Psoas muscle (tissue), 8 donors: ENCODE results near the gene ZNF544. TPM values are rescaled to one million over a fixed set of nuclear protein-coding genes. Genes with fewer than 3 reads are reported as not detected.

Experiments
- ATAC-seq, 4 donors: fragments of 200-7000 bp; cut with Tn5 transposase; one replicate each; pipeline ENCODE4 v1.9.1; 2020; ENCODE audit warnings: moderate library complexity in 3 of 4, mild to moderate bottlenecking in 2 of 4
- DNase-seq, 2 donors: peaks; one replicate each; pipeline ENCODE4 v3.0.0-alpha.2; 2020
- H3K27ac ChIP-seq: fragments of 200-600 bp; one replicate; pipeline ENCODE4 v1.8.0; 2022
- H3K27me3 ChIP-seq, 3 donors: fragments of 200-600 bp in 1 of 3; one replicate each; pipeline versions ENCODE4 v1.6.1 to v1.8.0; 2013 to 2022; ENCODE audit warnings: low read length in 2 of 3, mild to moderate bottlenecking in 2 of 3, moderate library complexity in 1 of 3; ENCODE audit not compliant: insufficient read depth in 3 of 3
- H3K36me3 ChIP-seq, 2 donors: fragments of 200-600 bp in 1 of 2; one replicate each; pipeline versions ENCODE4 v1.6.1 to v1.8.0; 2013 to 2022; ENCODE audit warnings: low read depth in 1 of 2, mild to moderate bottlenecking in 1 of 2, moderate library complexity in 1 of 2; ENCODE audit not compliant: insufficient read depth in 1 of 2
- H3K4me1 ChIP-seq: fragments of 200-600 bp; one replicate; pipeline ENCODE4 v1.8.0; 2022
- H3K4me3 ChIP-seq: fragments of 200-600 bp; one replicate; pipeline ENCODE4 v1.8.0; 2022; ENCODE audit warnings: mild to moderate bottlenecking
- H3K9me3 ChIP-seq: fragments of 200-600 bp; one replicate; pipeline ENCODE4 v1.8.0; 2022
- WGBS, 3 donors: extraction: QIAGEN DNeasy Blood & Tissue Kit; methylation state at CpG; one replicate each; pipeline versions ENCODE4 v1.1.6 to v1.1.7; 2013; 5-methylcytosine and 5-hydroxymethylcytosine counted together
- intact Hi-C, 2 donors: fragments of 100-400 bp; cut with DNase I; formaldehyde crosslinking; loops; one replicate each; pipeline versions ENCODE4 v1.11.0 to v1.14.2; 2022
- polyA plus RNA-seq, 3 donors: library from polyadenylated mRNA; stranded (reverse); fragments of 200-250 nt; gene quantifications; one replicate each; pipeline ENCODE4 v1.2.3, GENCODE V29; 2013
- total RNA-seq, 4 donors: library from RNA; stranded (reverse); fragmentation: NEBNext Ultra II Directional in 2 of 4; extraction: Animal tissue kit (Norgen Biotek cat#: 25700) in 2 of 4; gene quantifications; one replicate each; pipeline versions ENCODE4 v1.2.1 to v1.2.4, GENCODE V29; 2021 to 2023
- TF ChIP-seq, protein P1 (sequence below): fragments of 200-600 bp; IDR thresholded peaks from one replicate; pipeline ENCODE4 v1.8.0; 2022; ENCODE audit warnings: antibody characterized with exemption
- donor health status: healthy with polysubstance abuse.
- donor health status: DM: no; HTN: no; CAD: no; lungs with moderate emphysema.
- donor health status: Bipolar disorder and iron deficiency.
- donor health status: healthy.
- donor health status: DM: yes; HTN: yes; CAD: no.
- donor health status: DM: no; HTN: no; CAD: no.
- donor health status: DM: no; HTN: no; CAD: no.
- donor health status: DM: yes; HTN: yes; CAD: no.

Gene ZNF544
- total and polyA plus RNA-seq, 7 donors = 2.4 to 15.3 (median 5.1) TPM

DNA sequence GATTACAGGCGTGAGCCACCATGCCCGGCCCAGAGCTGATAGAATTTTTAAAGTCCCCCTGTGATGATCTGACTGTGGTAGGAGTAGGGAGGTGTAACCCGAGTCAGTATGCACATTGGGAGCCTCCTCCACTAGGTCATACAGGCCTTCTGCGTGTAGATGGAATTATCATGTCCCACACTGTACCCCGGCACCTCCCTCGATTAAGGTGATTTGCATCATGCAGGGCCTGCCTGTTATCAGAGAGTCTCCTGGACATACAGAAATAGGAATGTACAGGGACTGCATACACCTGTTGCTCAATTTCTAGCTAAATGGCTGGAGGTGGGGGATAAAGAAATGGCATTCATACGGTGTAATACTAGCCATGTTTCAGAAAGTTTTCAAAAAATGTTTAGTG lies 75.5 kb downstream of the ZNF544 start:
- intact Hi-C loops = no loop called here
- Histone ChIP-seq H3K9me3 (peaks cover 18% of the 10 kb centered on the region), H3K4me3 (peak overlapping the region; percentile 89), H3K27me3 (peaks cover 0 to 1% (median 0%) of the 10 kb centered on the region in 3 donors), H3K36me3 (peaks cover 2 to 40% of the 10 kb centered on the region in 2 donors), H3K27ac (peak overlapping the region; percentile 93), H3K4me1 (peaks cover 9% of the 10 kb centered on the region)
- DNase-seq = no peak
- no peak for ATAC-seq
- WGBS, 3 donors = 82 to 83% (median 83%) methylated on average over 7 of the region's 7 CpGs
- TF ChIP-seq, protein P1, sequence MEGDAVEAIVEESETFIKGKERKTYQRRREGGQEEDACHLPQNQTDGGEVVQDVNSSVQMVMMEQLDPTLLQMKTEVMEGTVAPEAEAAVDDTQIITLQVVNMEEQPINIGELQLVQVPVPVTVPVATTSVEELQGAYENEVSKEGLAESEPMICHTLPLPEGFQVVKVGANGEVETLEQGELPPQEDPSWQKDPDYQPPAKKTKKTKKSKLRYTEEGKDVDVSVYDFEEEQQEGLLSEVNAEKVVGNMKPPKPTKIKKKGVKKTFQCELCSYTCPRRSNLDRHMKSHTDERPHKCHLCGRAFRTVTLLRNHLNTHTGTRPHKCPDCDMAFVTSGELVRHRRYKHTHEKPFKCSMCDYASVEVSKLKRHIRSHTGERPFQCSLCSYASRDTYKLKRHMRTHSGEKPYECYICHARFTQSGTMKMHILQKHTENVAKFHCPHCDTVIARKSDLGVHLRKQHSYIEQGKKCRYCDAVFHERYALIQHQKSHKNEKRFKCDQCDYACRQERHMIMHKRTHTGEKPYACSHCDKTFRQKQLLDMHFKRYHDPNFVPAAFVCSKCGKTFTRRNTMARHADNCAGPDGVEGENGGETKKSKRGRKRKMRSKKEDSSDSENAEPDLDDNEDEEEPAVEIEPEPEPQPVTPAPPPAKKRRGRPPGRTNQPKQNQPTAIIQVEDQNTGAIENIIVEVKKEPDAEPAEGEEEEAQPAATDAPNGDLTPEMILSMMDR = no peak

DNA sequence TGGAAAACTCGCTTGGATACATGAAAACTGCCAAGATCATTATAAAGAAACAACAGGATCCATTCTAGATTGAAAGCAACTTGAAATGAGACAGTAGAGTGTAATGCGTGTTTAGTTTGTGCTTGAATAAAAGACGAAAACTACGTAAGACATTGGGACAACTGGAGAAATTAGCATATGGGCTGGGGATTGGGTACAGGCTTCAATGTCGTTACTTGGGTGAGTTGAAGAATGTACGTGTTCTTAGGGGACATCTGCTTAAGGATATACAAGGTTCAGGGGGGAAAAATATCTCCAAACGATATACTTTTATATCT lies 76.0 kb downstream of the ZNF544 start:
- intact Hi-C loops = loop anchor here in 1 of 2 donors (5.0 kb wide), 1 partner anchor 58 kb away; the partner anchor contains the start of gene ZNF497
- H3K4me3 ChIP-seq = peak overlapping the region; percentile 89
- peak overlapping the region; percentile 93 for H3K27ac ChIP-seq
- H3K36me3 ChIP-seq = peaks cover 2 to 45% of the 10 kb centered on the region in 2 donors
- H3K9me3 ChIP-seq = peaks cover 16% of the 10 kb centered on the region
- no peak for DNase-seq
- 13 to 27% (median 15%) methylated on average over 7 of the region's 7 CpGs for WGBS, 3 donors
- peaks cover 0 to 1% (median 0%) of the 10 kb centered on the region in 3 donors for H3K27me3 ChIP-seq
- H3K4me1 ChIP-seq = peaks cover 9% of the 10 kb centered on the region
- TF ChIP-seq, protein P1 = no peak
- peak; percentile 10 to 55 (median 26) for ATAC-seq

DNA sequence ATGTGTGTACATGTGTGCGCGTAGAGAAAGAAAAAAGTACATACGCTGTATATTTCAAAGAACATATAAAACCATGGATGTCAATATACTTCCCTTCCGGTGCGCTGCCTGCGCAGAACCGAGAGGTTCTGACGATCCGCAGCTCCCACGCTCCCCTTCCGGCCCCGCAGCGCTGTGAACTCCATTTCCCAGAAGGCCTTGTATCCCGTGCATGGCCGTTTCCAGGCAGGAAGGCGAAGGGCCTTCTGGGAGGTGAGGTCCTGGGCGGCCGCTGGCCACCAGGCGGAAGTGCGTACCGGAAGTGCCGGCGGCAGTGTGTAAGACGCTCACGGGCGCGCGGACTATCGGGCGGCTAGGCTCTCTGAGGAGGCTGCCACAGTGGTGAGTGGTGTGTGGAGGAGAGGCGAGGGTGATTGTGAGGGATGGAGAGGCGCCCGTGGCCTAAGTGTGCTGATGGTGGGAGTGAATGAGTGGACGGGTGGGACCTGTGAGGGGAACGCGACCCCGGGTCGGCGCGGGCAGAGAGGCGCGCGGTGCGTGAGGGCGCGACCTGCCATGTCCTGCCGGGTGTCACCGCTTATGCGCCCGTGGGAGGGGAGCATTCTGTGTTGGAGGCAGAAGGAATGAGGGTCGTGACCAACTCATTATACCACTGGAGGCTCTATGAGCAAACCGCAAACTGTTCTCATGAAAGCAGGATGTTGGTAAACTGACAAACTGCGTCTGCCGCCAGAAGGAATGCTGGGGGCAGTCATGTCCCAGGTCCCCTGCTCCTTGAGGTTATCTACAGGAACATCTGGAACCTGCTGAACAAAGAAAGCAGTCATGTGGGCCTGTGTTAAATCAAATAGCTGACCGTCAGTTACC lies 76.6 kb downstream of the ZNF544 start, which contains the start of gene ERVK3-1:
ERVK3-1 (plus strand) TSS at position 313 of the 867 bp plus-strand sequence. CDS start 6,792 bp downstream, outside the sequence.
- Histone ChIP-seq H3K27ac (peak within 1 kb of the TSS; percentile 93), H3K4me3 (peak within 1 kb of the TSS; percentile 89), H3K36me3 (peaks cover 2 to 46% of the 10 kb centered on the region in 2 donors), H3K4me1 (peaks cover 9% of the 10 kb centered on the region), H3K27me3 (no peaks in the 10 kb centered on the region), H3K9me3 (peaks cover 13% of the 10 kb centered on the region)
- DNase-seq (peak; percentile 96 to 98), ATAC-seq (peak; percentile 100)
- TF ChIP-seq, protein P1 = peak; percentile 19
- WGBS, 3 donors = 1% methylated on average over 55 of the region's 55 CpGs
- intact Hi-C loops = loop anchor here in 1 of 2 donors (5.0 kb wide), 1 partner anchor 57 kb away; the partner anchor contains the start of gene ZNF497

DNA sequence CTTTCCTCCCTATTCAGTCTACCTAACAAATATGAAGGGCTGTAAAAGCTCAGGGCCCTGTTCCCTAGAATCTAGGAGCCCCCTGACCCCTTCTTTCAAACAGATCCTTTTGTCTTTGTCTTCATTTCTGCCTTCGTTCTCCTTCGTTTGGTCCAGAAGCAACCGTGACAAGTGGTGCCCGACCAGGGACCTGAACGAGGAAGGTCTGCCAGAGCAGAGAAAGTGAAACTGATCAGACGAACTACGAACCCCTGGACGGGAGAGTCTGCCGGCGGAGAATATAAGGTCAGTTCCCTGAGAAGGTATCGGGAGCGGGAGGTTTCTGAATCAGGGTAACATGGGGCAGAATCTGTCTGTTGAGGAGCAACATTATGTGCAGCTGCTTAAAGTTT lies 77.2 kb downstream of the ZNF544 start:
- WGBS, 3 donors = 47 to 64% (median 59%) methylated on average over 12 of the region's 12 CpGs
- Histone ChIP-seq H3K27ac (peak overlapping the region; percentile 93), H3K4me1 (peaks cover 9% of the 10 kb centered on the region), H3K36me3 (peaks cover 2 to 40% of the 10 kb centered on the region in 2 donors), H3K27me3 (no peaks in the 10 kb centered on the region), H3K4me3 (peak overlapping the region; percentile 89), H3K9me3 (peaks cover 13% of the 10 kb centered on the region)
- ATAC-seq (no peak), DNase-seq (no peak)
- intact Hi-C loops = loop anchor here in 1 of 2 donors (5.0 kb wide), 1 partner anchor 56 kb away; the partner anchor contains the start of gene ZNF497
- TF ChIP-seq, protein P1 = no peak
